Myocyte (in vitro differentiated cells): Measurements from ENCODE around the gene RAP2A. TPM values are rescaled to one million over a fixed set of nuclear protein-coding genes. Genes with fewer than 3 reads are reported as not detected.

Source experiments
- DNase-seq: peaks from one replicate; pipeline ENCODE4 v3.0.0-alpha.2; 2012; ENCODE audit warnings: low read depth
- total RNA-seq: library from RNA; depleted of rRNA; stranded (reverse); fragments of >200 nt; gene quantifications from 2 replicates; pipeline ENCODE4 v1.2.3, GENCODE V29; 2014

RAP2A gene
- total RNA-seq, 1 donor from 2014 or later: 44.4 TPM

DNA sequence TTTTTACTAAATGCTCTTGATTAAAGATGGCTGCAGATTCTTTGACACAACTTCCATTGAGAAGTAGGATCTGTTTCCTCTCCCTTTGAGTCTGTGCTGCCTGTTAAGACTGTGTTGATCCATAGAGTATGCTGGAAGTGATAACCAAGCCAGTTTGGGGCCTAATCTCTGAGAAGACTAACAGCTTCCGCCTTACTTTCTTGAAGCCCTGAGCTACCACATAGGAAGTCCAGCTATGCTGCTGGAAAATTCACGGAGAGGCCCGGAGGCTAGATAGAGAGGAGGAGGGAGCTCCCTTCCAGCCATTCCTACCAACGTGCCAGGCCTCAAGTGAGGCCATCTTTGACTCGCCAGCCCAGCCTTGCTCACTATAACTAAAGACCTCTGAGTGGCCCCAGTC, 12.5 kb downstream of the RAP2A start:
- no peak for DNase-seq

DNA sequence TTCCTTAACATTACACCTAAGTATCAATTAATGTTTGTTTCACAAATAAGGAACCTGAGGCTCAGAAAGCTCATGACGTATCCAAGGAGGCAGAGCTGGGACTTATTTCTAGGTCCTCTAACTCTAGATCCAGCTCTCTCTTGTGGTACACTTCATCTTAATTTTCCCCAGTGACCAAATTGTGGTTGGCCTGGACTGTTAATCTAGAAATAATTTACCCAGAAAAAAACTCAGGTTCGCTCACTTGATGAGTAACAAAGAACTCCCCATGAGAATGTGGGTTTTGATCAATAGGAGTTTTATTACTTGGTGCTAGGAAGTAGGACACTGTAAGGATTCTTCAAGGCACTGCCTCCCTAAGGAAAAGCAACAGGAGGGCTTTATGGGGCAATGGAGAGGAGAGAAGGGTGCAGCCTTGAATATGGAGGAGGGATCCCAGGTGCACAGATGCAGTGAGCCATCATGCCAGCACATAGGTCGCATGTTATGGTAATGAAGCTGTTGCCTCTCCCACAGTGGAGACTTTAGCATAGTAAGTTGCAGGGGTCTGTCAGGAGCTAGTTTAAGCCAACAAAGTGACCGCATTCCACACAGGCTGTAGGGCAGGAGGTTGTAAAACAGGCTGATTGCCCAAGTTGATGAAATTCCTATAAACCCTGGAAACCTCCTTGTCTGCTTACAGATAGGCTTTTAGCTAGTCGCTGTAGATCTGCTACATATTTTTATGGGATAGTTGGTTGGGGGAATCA, 14.7 kb downstream of the RAP2A start:
- no peak for DNase-seq

DNA sequence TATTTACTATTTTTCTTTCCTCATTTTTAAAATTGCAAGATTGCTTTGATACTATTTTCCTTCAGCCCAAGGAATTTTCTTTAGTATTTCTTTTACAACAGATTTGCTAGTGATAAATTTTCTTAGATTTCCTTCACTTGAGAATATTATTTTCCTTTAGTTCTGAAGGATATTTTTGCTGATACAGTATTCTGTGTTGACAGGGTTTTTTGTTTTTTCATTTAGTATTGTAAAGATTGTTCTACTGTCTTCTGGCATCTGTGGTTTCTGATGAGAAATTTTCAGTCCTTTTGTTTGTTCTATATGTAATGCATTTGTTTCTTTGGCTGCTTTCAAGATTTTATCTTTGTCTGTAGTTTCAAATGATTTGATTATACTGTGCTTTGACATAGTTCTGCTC, 20.7 kb downstream of the RAP2A start:
- DNase-seq: no peak

DNA sequence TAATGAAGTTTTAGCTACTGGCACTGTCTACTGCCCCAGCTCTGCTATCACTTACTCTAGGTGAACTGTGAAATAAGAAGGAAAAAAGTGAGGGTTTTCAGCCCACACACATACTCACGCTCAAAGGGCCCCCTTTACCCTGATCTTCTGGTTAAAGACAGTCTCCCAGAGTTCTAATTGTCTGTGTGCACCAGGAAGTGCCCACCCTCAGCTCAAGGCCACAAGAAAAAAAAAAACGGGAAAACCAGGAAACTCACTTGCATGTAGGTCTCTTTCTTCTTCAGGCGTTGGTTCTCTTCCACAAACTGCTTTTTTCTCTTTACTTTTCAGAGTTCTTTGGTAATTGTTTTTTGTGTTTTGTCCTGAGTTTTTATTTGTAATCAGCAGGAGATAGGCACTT, 22.1 kb downstream of the RAP2A start:
- no peak for DNase-seq

DNA sequence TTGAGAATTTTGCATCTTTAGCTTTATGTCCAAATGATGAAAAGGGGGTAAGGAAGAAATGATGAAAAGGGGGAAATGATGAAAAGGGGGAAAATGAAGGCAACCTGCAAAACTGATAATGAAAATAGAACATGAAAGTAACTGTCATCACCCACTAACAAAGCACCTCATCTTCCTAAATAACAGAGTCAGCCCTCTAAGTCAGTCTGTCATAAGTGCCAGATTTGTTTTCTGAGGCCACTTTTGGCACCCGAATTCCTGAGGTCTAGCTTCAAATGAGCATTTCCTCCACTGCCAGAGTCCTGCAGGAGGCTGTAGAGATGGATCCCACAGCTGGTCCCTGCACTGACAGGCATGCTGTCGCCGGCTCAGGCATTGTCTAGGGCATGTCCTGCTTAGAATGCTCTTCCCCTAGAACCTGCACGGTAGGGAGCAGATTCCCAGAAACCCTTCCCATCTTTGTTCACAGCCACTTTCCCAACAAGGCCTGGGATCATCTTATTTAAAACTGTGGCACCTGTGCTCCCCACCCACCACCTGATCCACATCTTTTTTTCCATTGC, 25.3 kb downstream of the RAP2A start:
- peak; percentile 40 for DNase-seq

DNA sequence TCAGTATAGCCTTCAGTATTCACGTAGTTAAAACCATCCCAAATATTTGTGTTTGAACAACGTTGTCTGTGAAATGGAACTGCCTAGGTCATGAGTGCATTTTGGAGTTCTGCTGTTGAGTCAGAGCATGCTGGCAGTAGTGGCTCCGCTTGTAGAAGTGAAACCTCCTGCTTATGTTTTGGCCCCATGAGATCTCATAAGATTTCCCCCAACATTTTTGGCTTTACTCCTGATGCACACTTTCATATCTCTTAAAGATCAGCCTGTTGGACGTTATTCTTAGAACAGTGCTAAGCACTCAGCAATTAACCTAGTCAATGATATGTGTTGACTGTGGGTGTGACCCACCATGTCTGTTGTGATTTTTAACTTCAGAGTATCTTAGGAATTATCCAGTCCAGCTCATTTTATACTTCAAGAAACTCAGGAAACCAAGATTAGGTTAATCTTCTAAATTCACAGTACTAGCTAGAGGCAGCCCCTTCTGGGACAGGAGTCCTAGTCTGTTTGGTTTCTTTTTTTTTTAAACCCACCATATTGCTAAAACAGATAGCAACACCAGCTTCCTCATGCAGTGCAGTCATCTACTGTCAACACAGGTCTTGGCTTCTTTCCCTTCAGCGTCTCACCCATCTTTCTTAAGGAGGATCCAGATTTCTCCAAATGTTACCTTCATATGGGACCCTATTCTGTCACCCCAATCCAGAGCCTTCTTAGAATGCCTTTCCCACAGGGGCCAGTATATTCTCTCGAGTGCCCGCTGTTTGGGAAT, 26.2 kb downstream of the RAP2A start:
- no peak for DNase-seq

DNA sequence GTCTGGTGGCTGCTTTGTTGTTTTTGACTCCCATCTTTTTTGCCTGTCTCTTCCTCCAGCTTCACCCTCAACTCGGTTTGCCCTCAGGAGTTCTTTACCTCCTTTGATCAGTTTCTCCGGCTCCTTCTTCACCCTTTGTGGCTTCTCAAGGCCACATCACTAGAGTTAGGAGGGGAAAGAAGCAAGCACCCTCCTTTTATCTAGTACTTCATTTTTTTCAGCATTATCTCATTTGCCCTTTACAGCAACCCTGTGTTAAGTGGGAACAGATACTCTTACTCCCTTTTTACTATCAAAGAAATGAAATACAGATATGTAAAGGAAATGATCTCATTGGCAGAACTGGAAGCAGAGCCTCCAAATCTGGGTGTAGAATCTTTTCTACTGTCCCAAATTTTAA, 26.9 kb downstream of the RAP2A start:
- no peak for DNase-seq

DNA sequence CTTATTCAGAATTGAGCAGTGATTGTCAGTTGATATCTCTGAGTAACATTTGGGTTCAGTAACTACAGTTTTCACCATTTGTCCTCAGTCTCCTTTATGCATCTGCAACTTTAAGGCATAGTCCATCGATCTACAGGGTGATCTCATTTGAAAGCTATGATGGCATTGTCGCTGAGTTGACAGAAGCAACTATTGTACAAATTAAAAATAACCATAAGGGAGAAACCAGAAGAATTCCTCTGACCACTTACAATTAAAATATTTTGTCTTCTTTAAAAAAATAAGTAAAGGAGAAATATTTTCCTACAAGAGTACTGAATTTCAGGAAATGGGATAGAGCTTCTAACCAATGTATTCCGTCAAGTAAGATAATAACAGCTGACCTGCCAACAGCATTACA, 30.6 kb downstream of the RAP2A start:
- DNase-seq: no peak

DNA sequence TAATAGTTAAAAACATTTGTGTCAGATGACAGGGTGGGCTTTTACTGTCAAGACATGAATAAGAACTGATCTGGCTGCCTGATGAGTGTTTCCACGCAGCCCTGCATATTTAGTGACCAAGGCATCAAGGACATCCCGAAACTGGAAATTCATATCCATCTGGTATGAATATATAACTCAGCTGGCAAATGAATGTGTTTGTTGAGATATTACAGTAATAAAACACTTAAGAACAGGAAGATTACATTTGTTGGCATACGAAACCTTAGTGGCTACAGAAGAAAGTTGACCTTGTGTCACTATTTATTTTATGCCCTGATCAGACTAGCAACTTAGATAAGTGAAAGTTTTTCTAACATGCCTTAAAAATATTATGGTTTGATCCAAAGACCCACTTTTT, 32.8 kb downstream of the RAP2A start:
- no peak for DNase-seq

DNA sequence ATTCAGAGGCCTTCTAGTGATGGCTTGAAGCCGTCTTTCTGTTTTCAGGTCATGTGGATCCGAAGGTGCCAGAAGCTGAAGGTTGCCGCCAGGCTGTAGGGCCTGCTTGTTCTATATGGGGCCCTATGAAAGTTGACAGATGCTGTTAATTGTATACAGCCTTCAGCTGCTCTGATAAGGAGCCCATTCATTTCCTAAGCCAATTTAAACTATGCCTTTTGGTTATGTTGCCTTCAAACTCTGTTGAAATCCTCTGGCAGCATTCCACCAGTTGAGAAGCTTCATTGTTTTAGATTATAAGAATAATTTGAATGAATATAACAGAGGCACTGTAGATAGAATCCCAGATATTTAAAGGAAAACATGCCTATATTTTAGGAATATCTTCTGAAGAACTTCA, 34.4 kb downstream of the RAP2A start:
- no peak for DNase-seq

DNA sequence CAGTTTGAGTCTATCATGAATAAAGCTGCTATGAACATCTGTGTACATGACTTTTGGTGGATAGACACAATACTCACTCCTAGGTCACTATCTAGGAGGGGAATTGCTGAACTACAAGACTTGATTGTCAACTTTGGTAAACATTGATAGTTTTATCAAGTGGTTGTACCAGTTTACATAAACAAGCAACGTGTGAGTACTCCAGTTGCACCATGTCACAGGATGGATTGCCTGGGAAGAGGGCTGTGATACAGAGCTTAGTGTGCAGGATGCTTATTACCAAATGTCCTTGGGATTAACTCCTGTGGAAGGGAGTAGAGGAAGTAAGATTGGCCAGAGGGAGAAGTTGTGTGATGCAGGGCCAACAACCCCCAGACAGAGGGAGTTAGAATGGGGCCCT, 37.7 kb downstream of the RAP2A start:
- DNase-seq: no peak

DNA sequence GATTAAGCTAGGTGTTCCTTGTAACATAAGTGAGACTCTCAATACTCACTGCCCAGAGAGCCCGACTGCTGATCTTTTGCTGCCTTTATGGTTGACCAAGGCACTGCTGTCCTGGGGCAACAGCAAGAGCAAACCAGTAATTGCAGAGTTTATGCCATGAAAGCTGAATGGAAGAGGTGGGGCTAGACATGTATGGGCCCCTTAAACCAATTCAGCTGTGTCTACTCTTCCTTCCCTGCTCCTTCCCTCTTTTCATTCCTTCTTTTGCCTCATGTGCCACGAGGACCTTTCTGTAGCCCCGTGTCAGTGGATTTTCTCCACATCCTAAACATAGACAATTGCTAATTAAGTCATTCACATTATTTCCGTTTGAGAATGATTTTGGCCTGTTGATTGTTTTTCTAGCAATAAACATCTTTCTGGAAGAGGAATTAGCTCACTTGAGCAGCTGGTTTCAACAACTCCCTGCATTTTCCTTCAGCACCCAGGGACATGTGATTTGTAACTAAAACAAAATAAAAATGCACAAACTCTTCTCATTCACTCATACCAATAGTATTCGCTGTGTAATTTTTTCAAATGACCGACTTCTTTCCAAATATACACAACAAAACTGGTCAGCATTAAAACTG, 40.5 kb downstream of the RAP2A start:
- no peak for DNase-seq

DNA sequence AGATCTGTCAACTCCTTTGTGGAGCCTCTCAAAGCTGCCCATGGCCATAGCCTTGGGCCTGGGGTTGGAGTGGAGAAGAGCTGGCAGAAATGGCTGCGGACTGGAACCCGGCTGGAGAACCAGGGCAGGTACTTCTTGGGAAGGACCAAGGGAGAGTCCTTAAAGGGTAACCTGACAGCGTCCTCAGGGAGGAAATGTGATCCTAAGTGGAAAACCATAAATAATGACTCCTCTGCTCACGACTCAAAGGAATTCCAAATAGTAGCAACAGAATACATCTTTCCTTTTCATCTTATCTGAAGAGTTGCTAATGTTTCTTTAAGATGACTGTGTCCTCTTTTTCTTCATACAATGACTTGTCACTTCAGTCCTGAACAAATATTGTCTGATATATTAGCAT, 41.0 kb downstream of the RAP2A start:
- no peak for DNase-seq

DNA sequence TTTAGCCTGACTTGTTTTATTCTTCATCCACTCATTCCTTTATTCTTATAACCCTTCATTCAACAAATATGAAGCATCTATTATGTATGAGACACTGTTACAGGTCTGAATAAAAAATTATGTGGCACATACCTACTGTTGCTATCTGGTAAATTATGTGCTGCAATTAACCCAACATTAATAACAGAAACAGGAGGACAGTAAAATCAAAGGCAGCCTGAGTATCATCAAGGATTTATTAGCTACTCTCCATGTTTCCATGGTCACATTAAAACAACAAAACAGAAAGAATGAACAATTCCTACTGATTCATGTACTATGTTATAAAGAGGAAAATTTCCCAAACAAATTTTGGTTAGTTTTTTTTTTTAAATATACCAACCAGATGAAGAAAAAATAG, 43.9 kb downstream of the RAP2A start:
- no peak for DNase-seq

DNA sequence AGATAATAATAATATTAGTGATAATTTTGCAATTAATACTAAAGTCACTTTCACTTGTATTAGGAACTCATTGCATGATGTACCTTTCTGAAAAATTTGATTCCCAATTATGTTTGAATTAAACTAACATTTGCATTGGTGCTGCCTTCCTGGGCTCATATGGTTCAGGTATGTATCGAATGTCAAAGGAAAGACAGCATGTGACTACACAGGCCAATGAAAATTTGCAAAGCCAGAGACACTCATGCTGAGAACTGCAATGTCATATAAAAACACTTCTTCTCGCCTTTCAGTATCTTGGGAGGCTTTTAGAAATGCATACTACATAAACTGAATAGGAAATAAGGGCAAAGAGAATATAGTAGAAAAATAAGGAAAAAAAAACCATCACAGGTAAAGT, 44.3 kb downstream of the RAP2A start:
- DNase-seq: no peak

DNA sequence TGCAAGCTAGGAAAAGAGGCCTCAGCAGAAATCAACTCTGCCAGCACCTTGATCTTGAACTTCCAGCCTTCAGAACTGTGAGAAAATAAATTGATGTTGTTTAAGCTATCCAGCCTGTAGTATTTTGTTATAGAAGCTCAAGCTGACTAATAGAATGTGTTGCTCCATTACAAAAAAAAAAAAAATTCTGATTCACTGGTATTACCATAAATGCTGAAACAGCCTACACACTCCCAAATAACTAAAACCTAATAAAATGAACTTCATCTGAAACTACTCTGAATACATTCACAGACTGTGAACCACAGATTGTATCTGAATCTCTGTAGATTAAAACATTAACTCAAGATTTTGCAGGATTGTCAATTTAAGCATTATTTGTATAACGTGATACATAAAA, 49.5 kb downstream of the RAP2A start:
- DNase-seq: no peak

DNA sequence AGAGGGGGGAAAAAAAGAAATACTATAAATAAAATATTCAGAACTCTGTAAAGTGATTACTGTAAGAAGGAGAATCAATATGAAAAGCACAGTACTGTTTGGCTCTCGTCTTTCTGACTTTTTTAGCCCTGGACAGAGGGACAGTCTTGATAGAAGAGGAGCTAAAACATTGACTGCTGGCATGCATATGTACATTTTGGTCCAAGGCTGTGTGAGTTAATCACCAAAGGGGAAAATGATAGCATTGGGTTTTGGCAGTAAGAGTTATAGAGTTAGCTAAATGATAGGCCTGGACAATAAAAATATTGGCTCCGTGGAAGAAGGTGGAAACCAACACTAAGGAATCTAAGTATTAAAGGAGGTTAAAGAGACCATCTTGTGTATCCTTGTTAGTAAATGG, 50.3 kb downstream of the RAP2A start:
- no peak for DNase-seq

DNA sequence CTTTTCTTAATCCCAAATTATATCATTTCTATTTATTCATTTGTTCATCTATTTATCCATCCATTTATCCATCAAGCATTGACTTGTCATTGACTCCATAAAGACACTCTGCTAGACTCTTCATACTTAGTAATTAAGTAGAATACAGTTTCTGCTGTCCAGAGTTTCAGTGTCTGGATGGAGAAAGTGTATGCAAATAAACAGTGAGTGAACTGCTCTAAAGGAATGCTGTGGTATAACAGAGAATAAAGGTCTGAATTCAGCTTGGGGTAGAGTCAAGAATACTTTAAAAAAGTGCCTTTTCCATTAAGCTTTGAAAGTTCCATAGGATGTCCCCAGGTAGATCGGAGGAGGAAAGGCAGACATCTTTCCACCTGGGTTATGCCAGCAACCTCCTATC, 51.4 kb downstream of the RAP2A start:
- no peak for DNase-seq

DNA sequence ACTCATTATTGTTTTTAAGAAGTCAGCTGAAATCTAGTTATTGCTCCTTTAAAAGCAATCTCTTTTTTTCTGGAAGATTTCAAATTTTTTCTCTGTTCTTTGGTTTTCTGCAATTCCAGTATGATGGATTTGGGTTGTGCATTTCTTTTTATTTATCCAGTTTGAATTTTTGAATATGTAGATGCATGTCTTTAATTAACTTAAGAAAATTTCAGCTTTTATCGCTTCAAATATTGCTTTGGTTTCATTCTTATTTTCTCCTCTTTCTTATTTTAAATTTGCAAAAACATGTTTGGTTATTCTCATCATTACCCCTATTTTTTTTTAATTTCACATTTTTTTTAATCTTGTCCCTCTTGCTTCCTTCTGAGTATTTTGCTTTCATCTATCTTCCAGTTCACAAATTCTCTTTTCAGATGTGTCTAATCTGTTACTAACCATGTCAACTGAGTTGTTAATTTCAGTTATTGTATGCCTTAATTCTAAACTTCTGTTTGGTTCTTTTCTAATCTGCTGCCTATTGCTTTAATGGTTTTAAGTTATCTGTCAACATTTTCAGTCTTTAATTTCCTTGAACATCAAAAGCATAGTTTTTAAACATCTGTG, 56.8 kb downstream of the RAP2A start:
- DNase-seq: no peak

DNA sequence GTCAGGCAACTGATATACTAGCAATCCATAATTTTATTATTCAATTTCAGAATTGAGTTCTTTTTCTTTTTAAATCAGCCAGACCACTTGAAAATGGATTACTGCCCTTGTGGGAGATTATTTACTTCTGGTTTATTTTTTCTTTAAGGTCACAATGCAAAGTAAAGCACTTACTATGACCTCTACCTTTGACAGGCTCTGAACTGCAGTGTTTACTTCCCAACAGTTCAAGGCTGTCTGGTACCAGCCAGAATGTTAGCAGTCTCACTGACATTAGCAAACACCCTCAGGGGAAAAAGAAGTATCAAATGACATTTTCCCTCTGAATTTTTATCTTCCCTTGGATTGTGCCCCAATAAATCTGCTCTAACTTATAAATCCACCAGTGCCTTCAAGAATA, 57.5 kb downstream of the RAP2A start:
- no peak for DNase-seq

DNA sequence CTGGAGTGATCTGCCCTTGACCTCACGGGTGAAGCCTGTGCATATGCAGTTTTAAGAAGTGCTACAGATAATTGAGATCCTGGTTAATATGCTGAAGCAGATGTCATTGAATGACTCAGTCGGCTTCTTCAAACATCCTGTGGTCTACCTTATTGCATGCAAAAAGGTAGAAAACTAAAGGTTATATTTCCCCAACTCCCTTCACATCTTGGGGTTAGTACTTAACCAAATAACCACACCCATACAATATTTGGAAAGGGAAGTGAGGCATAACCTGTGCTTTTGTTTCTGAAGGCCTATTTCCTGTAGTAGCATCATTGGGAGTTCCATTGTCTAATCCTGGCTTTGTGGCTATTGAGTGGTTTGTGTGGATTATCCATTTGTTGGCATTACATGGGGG, 58.3 kb downstream of the RAP2A start:
- DNase-seq: no peak
